ENCODE results near the gene CYP2C18.
"Not testable (repeated sequence)": the region's sequence is repeated elsewhere in the genome, so short reads cannot be mapped to it uniquely, and the experiment has no call there.

CYP2C18 gene

GRCh38 chr10:94683214-94684054, at the start of gene CYP2C18:
Gene CYP2C18 (plus strand): TSS chr10:94683729. CDS start chr10:94683820, 91 bp downstream.
- DNase-seq = no peak

DNA sequence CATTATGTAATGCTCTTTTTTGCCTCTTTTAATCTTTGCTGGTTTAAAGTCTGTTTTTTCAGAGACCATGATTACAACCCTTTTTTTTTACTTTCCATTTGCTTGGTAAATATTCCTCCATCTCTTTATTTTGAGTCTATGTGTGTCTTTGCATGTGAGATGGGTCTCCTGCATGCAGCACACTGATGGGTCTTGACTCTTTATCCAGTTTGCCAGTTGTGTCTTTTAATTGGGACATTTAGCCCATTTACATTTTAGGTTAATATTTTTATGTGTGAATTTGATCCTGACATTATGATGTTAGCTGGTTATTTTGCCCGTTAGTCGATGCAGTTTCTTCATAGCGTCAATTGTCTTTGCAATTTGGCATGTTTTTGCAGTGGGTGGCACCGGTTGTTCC, 45.4 kb upstream of the CYP2C18 start:
- not testable (repeated sequence) for DNase-seq

- no peak for DNase-seq
These were observed 43.6 kb upstream of the CYP2C18 start for GRCh38 chr10:94639902-94640301.

GRCh38 chr10:94640562-94640961, 43.0 kb upstream of the CYP2C18 start:
- DNase-seq = no peak

- no peak for DNase-seq
These were observed 42.0 kb upstream of the CYP2C18 start for GRCh38 chr10:94641480-94641879.

GRCh38 chr10:94644352-94644751, 39.2 kb upstream of the CYP2C18 start:
- DNase-seq = no peak

- DNase-seq = no peak
These were observed 38.2 kb upstream of the CYP2C18 start for GRCh38 chr10:94645285-94645684.

DNA sequence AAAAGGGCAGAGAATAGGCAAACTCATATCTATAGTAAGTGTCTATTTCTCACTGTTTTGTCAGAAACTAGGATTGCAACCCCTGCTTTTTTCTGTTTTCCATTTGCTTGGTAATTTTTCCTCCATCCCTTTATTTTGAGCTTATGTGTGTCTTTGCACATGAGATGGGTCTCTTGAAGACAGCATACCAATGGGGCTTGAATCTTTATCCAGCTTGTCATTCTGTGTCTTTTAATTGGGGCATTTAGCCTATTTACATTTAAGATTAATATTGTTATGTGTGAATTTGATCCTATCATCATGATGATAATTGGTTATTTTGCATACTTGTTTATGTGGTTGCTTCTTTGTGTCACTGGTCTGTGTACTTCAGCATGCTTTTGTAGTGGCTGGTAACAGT, 28.3 kb upstream of the CYP2C18 start:
- not testable (repeated sequence) for DNase-seq

DNA sequence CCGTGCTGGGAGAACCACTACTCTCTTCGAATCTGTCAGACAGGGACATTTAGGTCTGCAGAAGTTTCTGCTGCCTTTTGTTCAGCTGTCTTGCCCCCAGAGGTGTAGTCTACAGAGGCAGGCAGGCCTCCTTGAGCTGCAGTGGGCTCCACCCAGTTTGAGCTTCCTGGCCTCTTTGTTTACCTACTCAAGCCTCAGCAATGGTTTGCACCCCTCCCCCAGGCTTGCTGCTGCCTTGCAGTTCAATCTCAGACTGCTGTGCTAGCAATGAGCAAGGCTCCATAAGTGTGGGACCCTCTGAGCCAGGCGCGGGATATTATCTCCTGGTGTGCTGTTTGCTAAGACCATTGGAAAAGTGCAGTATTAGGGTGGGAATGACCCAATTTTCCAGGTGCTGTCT, 20.5 kb upstream of the CYP2C18 start:
- DNase-seq = not testable (repeated sequence)

DNA sequence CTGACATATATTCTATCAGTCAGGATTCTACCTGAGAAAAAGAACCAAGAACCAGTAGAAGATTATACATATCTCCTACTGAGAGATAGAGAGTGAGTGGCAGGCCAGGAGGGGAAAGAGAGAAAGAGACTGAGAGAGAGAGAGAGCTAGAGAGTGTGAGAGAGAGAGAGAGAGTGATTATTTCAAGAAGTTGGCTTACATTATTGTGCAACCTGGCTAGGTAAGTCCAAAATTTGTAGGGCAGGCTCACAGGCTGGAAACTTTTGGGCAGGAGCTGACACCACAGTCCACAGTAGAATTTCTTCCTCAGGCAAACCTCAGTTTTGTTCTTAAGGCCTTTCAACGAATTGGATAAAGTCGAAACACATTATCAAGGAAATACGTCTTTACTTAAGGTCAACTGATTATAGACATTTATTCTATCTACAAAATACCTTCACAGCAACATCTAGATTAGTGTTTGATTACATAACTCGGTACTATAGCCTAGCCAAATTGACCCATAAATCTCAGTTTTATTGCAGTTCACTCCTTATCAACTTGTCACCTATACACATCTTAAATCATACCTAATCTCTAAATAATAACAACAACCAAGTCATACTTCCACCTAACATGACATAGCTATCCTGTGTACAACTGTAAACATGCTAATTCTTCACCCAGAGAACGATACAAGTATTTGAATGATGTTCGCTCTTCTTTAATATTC, 17.0 kb upstream of the CYP2C18 start:
- DNase-seq = no peak

- no peak for DNase-seq
These were observed 9.8 kb upstream of the CYP2C18 start for GRCh38 chr10:94673614-94674321.

GRCh38 chr10:94676496-94676895, 7.0 kb upstream of the CYP2C18 start:
- no peak for DNase-seq

DNA sequence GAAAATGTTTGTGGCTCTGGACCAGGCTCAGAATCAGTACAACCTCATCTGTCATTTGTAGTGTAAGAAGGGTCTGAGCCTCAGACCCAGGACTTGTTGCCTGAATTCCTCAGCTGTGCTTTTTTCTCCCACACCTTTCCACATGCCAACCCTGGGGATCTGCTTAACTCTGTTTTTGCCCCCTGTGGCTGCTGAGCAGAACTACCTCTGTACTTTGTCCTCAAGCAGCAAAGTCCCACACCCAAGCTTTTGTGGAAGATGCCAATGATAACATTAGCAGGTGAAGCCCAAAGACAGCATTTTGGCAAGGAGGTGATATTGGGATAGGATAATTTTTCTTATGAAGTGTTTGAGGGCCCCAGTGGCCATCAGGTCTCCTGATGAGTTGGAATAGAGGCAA, 5.8 kb upstream of the CYP2C18 start:
- DNase-seq = no peak

- DNase-seq = no peak
These were observed 5.1 kb upstream of the CYP2C18 start for GRCh38 chr10:94678475-94678874.

DNA sequence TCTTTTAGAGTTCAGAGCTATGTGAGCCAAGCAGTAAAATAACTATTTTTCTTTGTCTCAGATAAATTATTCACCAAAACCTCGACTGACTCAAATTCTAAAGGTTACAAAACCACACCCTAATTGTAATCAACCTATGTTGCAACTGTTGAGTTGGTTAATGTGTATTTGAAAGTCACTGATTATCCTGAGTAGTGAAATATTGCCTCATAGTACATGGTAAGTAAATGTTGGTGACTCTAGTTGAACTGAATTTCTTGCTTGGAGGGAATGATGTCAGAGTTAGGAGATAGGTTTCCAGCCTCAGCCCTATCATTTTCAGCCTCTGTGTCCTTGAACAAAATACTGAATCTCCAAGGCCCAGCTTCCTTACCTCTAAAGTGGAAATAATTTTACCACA, 3.0 kb upstream of the CYP2C18 start:
- DNase-seq = no peak

DNA sequence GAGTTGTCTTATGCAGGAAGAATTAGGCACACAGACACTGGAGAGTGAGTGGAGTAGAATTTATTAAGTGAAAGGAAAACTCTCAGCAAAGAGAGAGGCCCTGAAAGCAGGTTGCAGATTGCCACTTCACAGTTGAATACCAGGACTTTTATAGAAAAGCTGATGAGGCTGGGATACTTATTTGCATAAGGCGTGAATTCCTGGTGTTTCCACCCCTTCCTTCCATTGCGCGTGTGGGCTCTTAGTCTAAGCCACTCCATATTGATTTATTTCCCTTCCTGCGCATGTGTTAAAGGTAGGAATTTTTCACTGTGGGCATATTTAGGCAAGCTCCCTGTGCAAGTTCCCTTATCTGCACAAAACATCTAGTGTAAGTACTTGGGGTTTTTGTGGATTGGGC, 893 bp upstream of the CYP2C18 start:
- DNase-seq = not testable (repeated sequence)

- no peak for DNase-seq
These were observed 4.2 kb downstream of the CYP2C18 start for GRCh38 chr10:94687625-94688248.

GRCh38 chr10:94706089-94706488, 22.6 kb downstream of the CYP2C18 start:
- no peak for DNase-seq

DNA sequence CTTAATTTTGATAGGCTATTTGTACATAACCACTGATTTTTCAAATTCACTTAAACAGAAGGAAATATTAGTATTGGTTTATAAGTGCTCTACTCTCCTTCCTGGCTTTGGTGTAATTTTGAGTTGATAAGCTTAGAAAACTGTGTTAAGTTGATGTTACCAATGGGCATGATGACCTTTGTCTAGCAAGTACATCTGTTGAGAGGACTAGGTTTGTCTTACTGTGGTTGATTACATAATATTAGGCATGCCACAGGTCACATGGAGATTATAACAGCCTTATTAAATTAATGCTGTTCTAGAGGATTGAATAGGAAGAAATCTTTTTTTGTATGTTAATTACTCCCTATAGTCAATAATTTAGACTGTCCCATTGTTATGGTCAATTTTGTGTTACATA, 27.0 kb downstream of the CYP2C18 start:
- no peak for DNase-seq

DNA sequence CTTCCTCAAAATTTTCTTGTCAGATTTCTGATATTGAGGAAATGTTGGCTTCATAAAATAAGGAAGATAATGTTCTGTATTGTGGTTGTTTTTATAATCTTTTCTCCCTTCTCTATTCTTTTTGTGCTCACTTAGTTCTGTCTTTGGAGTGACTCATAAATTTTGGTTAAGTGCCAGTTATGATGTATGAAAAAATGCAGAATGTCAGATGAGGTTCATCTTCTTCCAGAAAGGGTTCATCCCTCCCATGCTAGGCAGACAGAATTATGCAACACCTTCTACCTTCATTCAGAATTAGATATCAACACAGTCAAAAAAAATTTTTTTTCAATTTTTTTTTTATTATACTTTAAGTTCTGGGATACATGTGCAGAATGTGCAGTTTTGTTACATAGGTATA, 42.3 kb downstream of the CYP2C18 start:
- DNase-seq = no peak

GRCh38 chr10:94735197-94735596, 51.7 kb downstream of the CYP2C18 start:
- DNase-seq = no peak

DNA sequence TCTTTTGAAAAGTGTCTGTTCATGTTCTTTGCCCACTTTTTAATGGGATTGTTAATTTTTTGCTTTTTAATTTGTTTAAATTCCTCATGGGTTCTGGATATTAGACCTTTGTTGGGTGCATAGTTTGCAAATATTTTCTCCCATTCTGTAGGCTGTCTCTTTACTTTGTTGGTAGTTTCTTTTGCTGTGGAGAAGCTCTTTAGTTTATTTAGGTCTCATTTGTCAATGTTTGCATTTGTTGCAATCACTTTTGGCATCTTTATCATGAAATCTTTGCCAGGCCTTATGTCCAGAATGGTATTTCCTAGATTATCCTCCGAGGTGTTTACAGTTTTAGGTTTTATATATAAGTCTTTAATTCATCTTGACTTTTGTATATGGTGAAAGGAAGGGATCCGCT, 55.1 kb downstream of the CYP2C18 start:
- no peak for DNase-seq

GRCh38 chr10:94747137-94747536, 63.6 kb downstream of the CYP2C18 start:
- no peak for DNase-seq
